K562 (cell line): ENCODE data around the gene LDB2. TPM values are rescaled to one million over a fixed set of nuclear protein-coding genes. Genes with fewer than 3 reads are reported as not detected.

Source experiments
- ATAC-seq: fragments of 200-7000 bp; cut with Tn5 transposase; 3 replicates; pipeline ENCODE4 v1.9.1; 2020; ENCODE audit warnings: moderate library complexity
- BruUV-seq: library from RNA; stranded (reverse); fragments of 400-500 nt; replicated peaks from 2 replicates; lab custom pipeline; 2021; lab: Mats Ljungman, UMichigan
- CTCF ChIA-PET: fragments of 300-600 bp; formaldehyde crosslinking; extraction: SDS; loops from one replicate; lab custom pipeline; 2021; ENCODE audit warnings: low intra/inter-chr PET ratio; lab: Yijun Ruan, JAX
- POLR2A ChIA-PET: fragments of 300-600, 350-650 bp; sonication (Branson Sonifier 250); formaldehyde crosslinking; extraction: SDS; loops from one replicate; lab custom pipeline; 2021; ENCODE audit warnings: antibody characterized with exemption, inconsistent platforms; lab: Yijun Ruan, JAX
- DNase-seq, 4 experiments: peaks; one replicate each; pipeline versions ENCODE4 v3.0.0 to v3.0.0-alpha.2; 2011 to 2018; ENCODE audit warnings: low spot score in 3 of 4, mixed read lengths in 3 of 4; ENCODE audit errors: extremely low read depth in 1 of 4
- FAIRE-seq: peaks from 2 replicates; lab custom pipeline; 2011; peaks lifted over from hg19 to GRCh38; lab: Jason Lieb, UNC
- H2AFZ ChIP-seq: 2 replicates; pipeline ENCODE4 v1.6.0; 2011; ENCODE audit warnings: low read depth, low read length, control low read depth, inconsistent platforms
- H3K27ac ChIP-seq: fragments of 200-600 bp; 3 replicates; pipeline ENCODE4 v1.8.0; 2011; ENCODE audit warnings: low read depth, mild to moderate bottlenecking, control low read depth, inconsistent platforms, low read length, moderate library complexity, mixed read lengths; ENCODE audit errors: extremely low read depth
- H3K27me3 ChIP-seq, 2 experiments: fragments of 300-600 bp in 1 of 2; 2 replicates in 1 of 2; 3 replicates in 1 of 2; pipeline versions ENCODE4 v1.6.0 to v1.8.0; 2011; ENCODE audit warnings: inconsistent platforms in 2 of 2, low read length in 2 of 2, mild to moderate bottlenecking in 1 of 2, mixed read lengths in 1 of 2, moderate library complexity in 1 of 2; ENCODE audit not compliant: control insufficient read depth in 2 of 2, insufficient read depth in 2 of 2
- H3K36me3 ChIP-seq: fragments of 300-600 bp; 3 replicates; pipeline ENCODE4 v1.8.0; 2011; ENCODE audit warnings: mild to moderate bottlenecking, low read length, inconsistent platforms; ENCODE audit not compliant: control insufficient read depth, insufficient read depth
- H3K4me1 ChIP-seq, 2 experiments: fragments of 200-600 bp in 1 of 2; replicated peaks in 1 of 2; 2 replicates in 1 of 2; 3 replicates in 1 of 2; pipeline versions ENCODE4 v1.5.1 to v1.8.0; 2011; ENCODE audit warnings: inconsistent platforms in 2 of 2, low read length in 2 of 2, mild to moderate bottlenecking in 1 of 2, mixed read lengths in 1 of 2, moderate library complexity in 1 of 2; ENCODE audit not compliant: control insufficient read depth in 2 of 2, insufficient read depth in 2 of 2
- H3K4me2 ChIP-seq: 2 replicates; pipeline ENCODE4 v1.6.1; 2011; ENCODE audit warnings: low read length, control low read depth, inconsistent platforms, mixed read lengths; ENCODE audit not compliant: insufficient read depth
- H3K4me3 ChIP-seq: fragments of 200-600 bp; sonication (generic), shearing (Covaris generic); 2 replicates; pipeline ENCODE4 v1.5.1; 2016; ENCODE audit warnings: control low read depth, inconsistent platforms
- H3K79me2 ChIP-seq: fragments of 200-600 bp; 3 replicates; pipeline ENCODE4 v1.8.0; 2011; ENCODE audit warnings: low read length, inconsistent platforms; ENCODE audit not compliant: control insufficient read depth, insufficient read depth
- H3K9ac ChIP-seq, 2 experiments: 2 replicates each; pipeline versions ENCODE4 v1.6.0 to v1.6.1; 2011; ENCODE audit warnings: low read depth in 2 of 2, low read length in 2 of 2, control low read depth in 1 of 2, inconsistent platforms in 1 of 2, mild to moderate bottlenecking in 1 of 2, mixed read lengths in 1 of 2; ENCODE audit not compliant: insufficient read depth in 1 of 2
- H3K9me1 ChIP-seq: one replicate; pipeline ENCODE4 v1.6.0; 2011; ENCODE audit warnings: inconsistent platforms, mild to moderate bottlenecking, low read length, moderate library complexity; ENCODE audit not compliant: control insufficient read depth, insufficient read depth
- H3K9me3 ChIP-seq: replicated peaks from 2 replicates; pipeline ENCODE4 v1.5.1; 2011; ENCODE audit warnings: low read depth, low read length, inconsistent platforms; ENCODE audit not compliant: control insufficient read depth, insufficient read depth
- H4K20me1 ChIP-seq: replicated peaks from 2 replicates; pipeline ENCODE4 v1.6.1; 2011; ENCODE audit warnings: low read length, inconsistent platforms, mixed read lengths; ENCODE audit not compliant: control insufficient read depth, insufficient read depth
- CAMTA2 ChIP-seq: fragments of 250-450 bp; sonication (Bioruptor Pico); conservative IDR thresholded peaks from 2 replicates; pipeline ENCODE4 v1.5.1; 2022
- NCOA6 ChIP-seq: fragments of 450-650 bp; IDR thresholded peaks from 2 replicates; pipeline ENCODE4 v1.6.1; 2017; ENCODE audit warnings: mild to moderate bottlenecking
- SIN3B ChIP-seq: fragments of 450-650 bp; IDR thresholded peaks from 2 replicates; pipeline ENCODE4 v1.6.1; 2017; ENCODE audit warnings: low read depth, mild to moderate bottlenecking, moderate library complexity
- SUPT5H ChIP-seq: fragments of 450-650 bp; IDR thresholded peaks from 2 replicates; pipeline ENCODE4 v1.6.1; 2016
- ZNF551 ChIP-seq: fragments of 250-450 bp; sonication (Bioruptor Pico); IDR thresholded peaks from 2 replicates; pipeline ENCODE4 v1.5.0; 2021; ENCODE audit warnings: mild to moderate bottlenecking, moderate library complexity
- WGBS: fragments of 100-300 bp; shearing (Covaris generic); methylation state at CpG from one replicate; pipeline ENCODE4 v1.1.6; 2016; ENCODE audit warnings: low coverage, mixed read lengths; ENCODE audit not compliant: insufficient coverage; ENCODE audit errors: missing lambda C conversion rate; 5-methylcytosine and 5-hydroxymethylcytosine counted together
- in situ Hi-C: fragments of 300-500 bp; cut with MboI; formaldehyde crosslinking; loops from 4 replicates; pipeline ENCODE4 v1.15.0; 2018; ENCODE audit warnings: inconsistent platforms, mixed read lengths
- intact Hi-C: fragments of 100-400 bp; cut with micrococcal nuclease; formaldehyde crosslinking; loops from 2 replicates; pipeline ENCODE4 v1.14.2; 2022
- polyA plus RNA-seq, 8 experiments: library from polyadenylated mRNA; depleted of rRNA in 4 of 8; stranded (reverse) in 5 of 8; unstranded in 3 of 8; fragments of >200 nt; fragmentation: Nextera tagmentation in 2 of 8; fragmentation: Illumina TruSeq in 1 of 8; extraction: Ambion mirVana in 2 of 8; extraction: Trizol in 1 of 8; gene quantifications; 2 replicates each; pipeline versions ENCODE4 v1.2.1 to v1.2.3, GENCODE V29; 2011 to 2014; ENCODE audit warnings: inconsistent platforms in 1 of 8, missing spikeins in 1 of 8
- total RNA-seq, 7 experiments: library from RNA; depleted of rRNA in 6 of 7; stranded (reverse); fragments of >200 nt in 6 of 7; fragmentation: Illumina TruSeq in 2 of 7; extraction: Trizol in 2 of 7; gene quantifications; 2 replicates each; pipeline versions ENCODE4 v1.2.1 to v1.2.3, GENCODE V29; 2011 to 2021; ENCODE audit warnings: low replicate concordance in 1 of 7
- TF ChIP-seq, protein P1 (sequence below), 2 experiments: IDR thresholded peaks in 1 of 2; conservative IDR thresholded peaks in 1 of 2; 2 replicates each; pipeline ENCODE4 v1.6.1; 2016; ENCODE audit warnings: low read depth in 2 of 2, mild to moderate bottlenecking in 1 of 2, missing compliant biosample characterization in 1 of 2, missing genetic modification characterization in 1 of 2, moderate library complexity in 1 of 2

Gene LDB2
- total and polyA plus RNA-seq, 9 of the 15 experiments (the other 6 are each of a cell fraction or from before 2014, with no cell fraction given) = 0.10 to 0.20 TPM; not detected in 7

DNA sequence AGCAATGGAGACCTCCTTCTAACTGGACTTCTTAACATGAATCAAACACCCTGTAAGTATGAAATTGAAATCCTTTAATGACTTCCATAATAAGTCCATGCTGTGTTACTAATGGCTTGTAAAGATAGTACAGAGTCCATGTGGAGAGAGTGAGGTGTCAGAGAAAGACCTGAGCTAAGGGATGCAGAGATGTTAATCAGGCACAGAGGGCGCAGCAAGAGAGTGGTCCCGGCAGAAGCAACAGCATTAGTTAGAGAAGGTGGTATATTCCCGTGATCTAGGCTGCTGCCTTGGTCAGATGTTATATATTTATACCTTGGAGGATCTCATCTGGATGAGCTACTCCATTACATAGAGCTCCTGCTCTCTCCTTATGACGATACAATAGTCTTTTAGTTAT lies 295.3 kb downstream of the LDB2 start:
- Histone ChIP-seq H3K4me2 (no peak overlapping the region), H3K36me3 (no peaks in the 10 kb centered on the region), H3K9ac (no peak overlapping the region), H3K27ac (no peak overlapping the region), H3K9me1 (no peaks in the 10 kb centered on the region), H3K4me1 (no peaks in the 10 kb centered on the region), H3K4me3 (no peak overlapping the region), H3K9me3 (no peaks in the 10 kb centered on the region), H3K27me3 (no peaks in the 10 kb centered on the region; a peak in 1 of 5 replicates), H2AFZ (no peak overlapping the region), H3K79me2 (no peaks in the 10 kb centered on the region), H4K20me1 (no peaks in the 10 kb centered on the region)
- intact Hi-C loops = no loop called here
- TF ChIP-seq CAMTA2 (CRISPR knock-in tag) (no peak), SUPT5H (no peak), ZNF551 (CRISPR knock-in tag) (no peak), SIN3B (no peak), NCOA6 (no peak)
- TF ChIP-seq, protein P1, sequence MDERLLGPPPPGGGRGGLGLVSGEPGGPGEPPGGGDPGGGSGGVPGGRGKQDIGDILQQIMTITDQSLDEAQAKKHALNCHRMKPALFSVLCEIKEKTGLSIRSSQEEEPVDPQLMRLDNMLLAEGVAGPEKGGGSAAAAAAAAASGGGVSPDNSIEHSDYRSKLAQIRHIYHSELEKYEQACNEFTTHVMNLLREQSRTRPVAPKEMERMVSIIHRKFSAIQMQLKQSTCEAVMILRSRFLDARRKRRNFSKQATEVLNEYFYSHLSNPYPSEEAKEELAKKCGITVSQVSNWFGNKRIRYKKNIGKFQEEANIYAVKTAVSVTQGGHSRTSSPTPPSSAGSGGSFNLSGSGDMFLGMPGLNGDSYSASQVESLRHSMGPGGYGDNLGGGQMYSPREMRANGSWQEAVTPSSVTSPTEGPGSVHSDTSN (CRISPR knock-in tag; IDR thresholded peaks at IDR 0.05; ENCODE audit: low read depth) = no peak
- TF ChIP-seq, protein P1 (tag; conservative IDR thresholded peaks at IDR 0.05; ENCODE audit: low read depth) = no peak
- no TSS peak for BruUV-seq
- ChIA-PET POLR2A (no interaction called here), CTCF (no interaction called here)
- ATAC-seq (no peak), DNase-seq (no peak), FAIRE-seq (no peak)
- in situ Hi-C loops = loop anchor here (10.0 kb wide), 1 partner anchor 472 kb away; no protein-coding TSS in a partner anchor
- 0% methylated on average over 4 of the region's 4 CpGs for WGBS
